GM23338 (cell line): ENCODE results near the gene NDST4.

ENCODE experiments used
- EZH2 ChIP-seq: fragments of 200-600 bp; sonication (generic); IDR thresholded peaks from one replicate; pipeline ENCODE4 v1.8.0; 2017; ENCODE audit warnings: antibody characterized with exemption, mild to moderate bottlenecking, low read depth; ENCODE audit not compliant: unreplicated experiment
- NANOG ChIP-seq: IDR thresholded peaks from 2 replicates; pipeline ENCODE4 v1.6.1; 2016; ENCODE audit warnings: antibody characterized with exemption, borderline replicate concordance
- POLR2AphosphoS5 ChIP-seq: IDR thresholded peaks from 2 replicates; pipeline ENCODE4 v1.6.1; 2016; ENCODE audit warnings: antibody characterized with exemption, low read depth
- TF ChIP-seq, protein P1 (sequence below), 2 experiments: fragments of 200-600 bp in 1 of 2; sonication (generic) in 1 of 2; conservative IDR thresholded peaks; 2 replicates each; pipeline versions ENCODE4 v1.5.1 to v1.6.1; 2016 to 2017; ENCODE audit warnings: antibody characterized with exemption in 2 of 2, low read depth in 2 of 2, mild to moderate bottlenecking in 2 of 2, moderate library complexity in 1 of 2
- TF ChIP-seq, protein P2 (sequence below): IDR thresholded peaks from 2 replicates; pipeline ENCODE4 v1.6.1; 2016; ENCODE audit warnings: antibody characterized with exemption
- TF ChIP-seq, protein P3 (sequence below): IDR thresholded peaks from one replicate; pipeline ENCODE4 v1.6.1; 2018; ENCODE audit warnings: antibody characterized with exemption; ENCODE audit not compliant: unreplicated experiment

DNA sequence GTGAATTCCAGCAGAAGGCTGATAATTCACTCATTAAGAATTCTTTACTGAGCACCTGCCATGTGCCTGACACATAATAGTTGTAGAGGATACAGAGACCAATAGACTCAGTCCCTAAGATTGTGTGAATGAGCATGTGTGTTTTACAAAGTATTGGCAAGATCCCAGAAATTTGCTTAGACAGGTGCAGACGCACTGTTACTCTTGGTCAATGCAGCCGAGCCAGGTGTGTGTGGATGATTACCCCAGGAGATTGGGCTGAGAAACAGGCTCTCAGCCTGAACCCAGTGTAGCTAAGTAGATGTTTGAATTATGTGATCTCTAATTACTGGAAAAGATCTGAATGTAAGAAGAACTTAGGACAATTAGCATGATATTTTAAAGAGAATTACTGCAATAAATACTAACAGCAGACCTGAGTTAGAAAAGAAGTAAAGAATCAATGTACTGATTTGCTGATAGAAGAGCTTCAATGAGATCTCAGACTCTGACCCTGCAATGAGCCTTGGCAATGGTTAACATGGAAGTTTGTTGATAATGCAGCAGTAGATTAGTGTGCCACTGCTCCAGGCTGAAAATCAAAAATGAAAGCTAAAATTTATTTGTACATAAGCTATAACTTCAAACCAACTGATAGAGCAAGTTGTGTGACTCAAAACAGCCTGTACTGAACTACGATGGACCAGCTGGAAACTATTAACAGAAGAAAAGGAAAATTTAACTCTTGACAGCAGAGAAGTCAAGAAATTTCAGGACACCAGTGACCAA is 32.2 kb upstream of the NDST4 start:
- no peak for TF ChIP-seq NANOG
- no peak for TF ChIP-seq POLR2AphosphoS5
- TF ChIP-seq, protein P1, sequence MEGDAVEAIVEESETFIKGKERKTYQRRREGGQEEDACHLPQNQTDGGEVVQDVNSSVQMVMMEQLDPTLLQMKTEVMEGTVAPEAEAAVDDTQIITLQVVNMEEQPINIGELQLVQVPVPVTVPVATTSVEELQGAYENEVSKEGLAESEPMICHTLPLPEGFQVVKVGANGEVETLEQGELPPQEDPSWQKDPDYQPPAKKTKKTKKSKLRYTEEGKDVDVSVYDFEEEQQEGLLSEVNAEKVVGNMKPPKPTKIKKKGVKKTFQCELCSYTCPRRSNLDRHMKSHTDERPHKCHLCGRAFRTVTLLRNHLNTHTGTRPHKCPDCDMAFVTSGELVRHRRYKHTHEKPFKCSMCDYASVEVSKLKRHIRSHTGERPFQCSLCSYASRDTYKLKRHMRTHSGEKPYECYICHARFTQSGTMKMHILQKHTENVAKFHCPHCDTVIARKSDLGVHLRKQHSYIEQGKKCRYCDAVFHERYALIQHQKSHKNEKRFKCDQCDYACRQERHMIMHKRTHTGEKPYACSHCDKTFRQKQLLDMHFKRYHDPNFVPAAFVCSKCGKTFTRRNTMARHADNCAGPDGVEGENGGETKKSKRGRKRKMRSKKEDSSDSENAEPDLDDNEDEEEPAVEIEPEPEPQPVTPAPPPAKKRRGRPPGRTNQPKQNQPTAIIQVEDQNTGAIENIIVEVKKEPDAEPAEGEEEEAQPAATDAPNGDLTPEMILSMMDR (conservative IDR thresholded peaks at IDR 0.05; ENCODE audit: low read depth in 2 of 2): no peak
- TF ChIP-seq, protein P2, sequence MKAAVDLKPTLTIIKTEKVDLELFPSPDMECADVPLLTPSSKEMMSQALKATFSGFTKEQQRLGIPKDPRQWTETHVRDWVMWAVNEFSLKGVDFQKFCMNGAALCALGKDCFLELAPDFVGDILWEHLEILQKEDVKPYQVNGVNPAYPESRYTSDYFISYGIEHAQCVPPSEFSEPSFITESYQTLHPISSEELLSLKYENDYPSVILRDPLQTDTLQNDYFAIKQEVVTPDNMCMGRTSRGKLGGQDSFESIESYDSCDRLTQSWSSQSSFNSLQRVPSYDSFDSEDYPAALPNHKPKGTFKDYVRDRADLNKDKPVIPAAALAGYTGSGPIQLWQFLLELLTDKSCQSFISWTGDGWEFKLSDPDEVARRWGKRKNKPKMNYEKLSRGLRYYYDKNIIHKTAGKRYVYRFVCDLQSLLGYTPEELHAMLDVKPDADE: no peak
- TF ChIP-seq, protein P3, sequence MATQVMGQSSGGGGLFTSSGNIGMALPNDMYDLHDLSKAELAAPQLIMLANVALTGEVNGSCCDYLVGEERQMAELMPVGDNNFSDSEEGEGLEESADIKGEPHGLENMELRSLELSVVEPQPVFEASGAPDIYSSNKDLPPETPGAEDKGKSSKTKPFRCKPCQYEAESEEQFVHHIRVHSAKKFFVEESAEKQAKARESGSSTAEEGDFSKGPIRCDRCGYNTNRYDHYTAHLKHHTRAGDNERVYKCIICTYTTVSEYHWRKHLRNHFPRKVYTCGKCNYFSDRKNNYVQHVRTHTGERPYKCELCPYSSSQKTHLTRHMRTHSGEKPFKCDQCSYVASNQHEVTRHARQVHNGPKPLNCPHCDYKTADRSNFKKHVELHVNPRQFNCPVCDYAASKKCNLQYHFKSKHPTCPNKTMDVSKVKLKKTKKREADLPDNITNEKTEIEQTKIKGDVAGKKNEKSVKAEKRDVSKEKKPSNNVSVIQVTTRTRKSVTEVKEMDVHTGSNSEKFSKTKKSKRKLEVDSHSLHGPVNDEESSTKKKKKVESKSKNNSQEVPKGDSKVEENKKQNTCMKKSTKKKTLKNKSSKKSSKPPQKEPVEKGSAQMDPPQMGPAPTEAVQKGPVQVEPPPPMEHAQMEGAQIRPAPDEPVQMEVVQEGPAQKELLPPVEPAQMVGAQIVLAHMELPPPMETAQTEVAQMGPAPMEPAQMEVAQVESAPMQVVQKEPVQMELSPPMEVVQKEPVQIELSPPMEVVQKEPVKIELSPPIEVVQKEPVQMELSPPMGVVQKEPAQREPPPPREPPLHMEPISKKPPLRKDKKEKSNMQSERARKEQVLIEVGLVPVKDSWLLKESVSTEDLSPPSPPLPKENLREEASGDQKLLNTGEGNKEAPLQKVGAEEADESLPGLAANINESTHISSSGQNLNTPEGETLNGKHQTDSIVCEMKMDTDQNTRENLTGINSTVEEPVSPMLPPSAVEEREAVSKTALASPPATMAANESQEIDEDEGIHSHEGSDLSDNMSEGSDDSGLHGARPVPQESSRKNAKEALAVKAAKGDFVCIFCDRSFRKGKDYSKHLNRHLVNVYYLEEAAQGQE: no peak
- no peak for TF ChIP-seq EZH2
